Neutrophil (primary cell): ENCODE results near the gene PINLYP.

Experiments used
- H3K27ac ChIP-seq: fragments of 200-600 bp; sonication (generic); 2 replicates; pipeline ENCODE4 v1.5.1; 2016; ENCODE audit warnings: mild to moderate bottlenecking, moderate library complexity
- H3K27me3 ChIP-seq: fragments of 200-600 bp; sonication (generic); 2 replicates; pipeline ENCODE4 v1.6.0; 2016; ENCODE audit warnings: mild to moderate bottlenecking
- H3K36me3 ChIP-seq: fragments of 200-600 bp; sonication (generic); 2 replicates; pipeline ENCODE4 v1.5.1; 2017
- H3K4me1 ChIP-seq, 2 experiments: fragments of 200-600 bp in 1 of 2; sonication (generic) in 1 of 2; 1 replicate in 1 of 2; 2 replicates in 1 of 2; pipeline versions ENCODE4 v1.5.1 to v1.6.1; 2013 to 2016; ENCODE audit warnings: low read depth in 1 of 2, low read length in 1 of 2, mild to moderate bottlenecking in 1 of 2, moderate library complexity in 1 of 2; ENCODE audit not compliant: control insufficient read depth in 1 of 2, insufficient read depth in 1 of 2
- H3K4me3 ChIP-seq, 2 experiments: fragments of 200-600 bp in 1 of 2; sonication (generic) in 1 of 2; 1 replicate in 1 of 2; 2 replicates in 1 of 2; pipeline ENCODE4 v1.5.1; 2013 to 2016; ENCODE audit warnings: low read depth in 1 of 2, low read length in 1 of 2, mild to moderate bottlenecking in 1 of 2, moderate library complexity in 1 of 2
- H3K9me3 ChIP-seq: fragments of 200-600 bp; sonication (generic); 2 replicates; pipeline ENCODE4 v1.5.1; 2016
- TF ChIP-seq, protein P1 (sequence below): fragments of 200-600 bp; sonication (generic); IDR thresholded peaks from 2 replicates; pipeline ENCODE4 v1.5.1; 2016; ENCODE audit warnings: antibody characterized with exemption

PINLYP gene

GRCh38 chr19:43569657-43570056, 5.9 kb upstream of the PINLYP start:
- no peaks in the 10 kb centered on the region for H3K27me3 ChIP-seq
- peaks cover 3% of the 10 kb centered on the region for H3K36me3 ChIP-seq
- TF ChIP-seq, protein P1, sequence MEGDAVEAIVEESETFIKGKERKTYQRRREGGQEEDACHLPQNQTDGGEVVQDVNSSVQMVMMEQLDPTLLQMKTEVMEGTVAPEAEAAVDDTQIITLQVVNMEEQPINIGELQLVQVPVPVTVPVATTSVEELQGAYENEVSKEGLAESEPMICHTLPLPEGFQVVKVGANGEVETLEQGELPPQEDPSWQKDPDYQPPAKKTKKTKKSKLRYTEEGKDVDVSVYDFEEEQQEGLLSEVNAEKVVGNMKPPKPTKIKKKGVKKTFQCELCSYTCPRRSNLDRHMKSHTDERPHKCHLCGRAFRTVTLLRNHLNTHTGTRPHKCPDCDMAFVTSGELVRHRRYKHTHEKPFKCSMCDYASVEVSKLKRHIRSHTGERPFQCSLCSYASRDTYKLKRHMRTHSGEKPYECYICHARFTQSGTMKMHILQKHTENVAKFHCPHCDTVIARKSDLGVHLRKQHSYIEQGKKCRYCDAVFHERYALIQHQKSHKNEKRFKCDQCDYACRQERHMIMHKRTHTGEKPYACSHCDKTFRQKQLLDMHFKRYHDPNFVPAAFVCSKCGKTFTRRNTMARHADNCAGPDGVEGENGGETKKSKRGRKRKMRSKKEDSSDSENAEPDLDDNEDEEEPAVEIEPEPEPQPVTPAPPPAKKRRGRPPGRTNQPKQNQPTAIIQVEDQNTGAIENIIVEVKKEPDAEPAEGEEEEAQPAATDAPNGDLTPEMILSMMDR = no peak
- H3K4me3 ChIP-seq = no peak overlapping the region
- H3K27ac ChIP-seq = no peak overlapping the region
- peaks cover 4 to 8% of the 10 kb centered on the region in 2 experiments for H3K4me1 ChIP-seq
- no peaks in the 10 kb centered on the region for H3K9me3 ChIP-seq

DNA sequence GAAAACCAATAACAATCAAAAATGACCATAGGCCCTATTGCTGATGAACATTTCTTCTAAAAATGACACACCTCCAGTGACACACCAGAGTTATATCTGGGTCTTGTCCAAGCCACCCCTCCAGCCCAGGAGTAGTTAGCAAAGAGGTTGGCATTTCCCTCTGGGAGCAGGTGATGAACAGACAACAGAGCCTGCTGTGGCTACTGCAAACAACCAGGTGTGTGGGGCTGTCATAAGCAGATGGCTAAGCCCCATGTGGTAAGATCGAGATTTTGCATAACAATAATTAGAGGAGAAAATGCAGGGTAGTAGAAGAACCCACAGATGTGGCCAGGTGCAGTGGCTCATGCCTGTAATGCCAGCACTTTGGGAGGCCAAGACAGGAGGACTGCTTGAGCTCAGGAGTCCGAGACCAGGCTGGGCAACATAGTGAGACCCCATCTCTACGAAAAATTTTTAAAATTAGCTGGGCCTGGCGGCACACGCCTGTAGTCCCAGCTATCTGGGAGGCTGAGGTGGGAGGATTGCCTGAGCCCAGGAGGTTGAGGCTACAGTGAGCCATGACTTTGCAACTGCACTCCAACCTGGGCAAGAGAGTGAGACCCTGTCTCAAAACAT, 5.3 kb upstream of the PINLYP start:
- Histone ChIP-seq H3K9me3 (no peaks in the 10 kb centered on the region), H3K4me3 (no peak overlapping the region), H3K36me3 (peaks cover 3% of the 10 kb centered on the region), H3K4me1 (peaks cover 7 to 13% of the 10 kb centered on the region in 2 experiments), H3K27ac (no peak overlapping the region), H3K27me3 (no peaks in the 10 kb centered on the region)
- TF ChIP-seq, protein P1 = no peak

DNA sequence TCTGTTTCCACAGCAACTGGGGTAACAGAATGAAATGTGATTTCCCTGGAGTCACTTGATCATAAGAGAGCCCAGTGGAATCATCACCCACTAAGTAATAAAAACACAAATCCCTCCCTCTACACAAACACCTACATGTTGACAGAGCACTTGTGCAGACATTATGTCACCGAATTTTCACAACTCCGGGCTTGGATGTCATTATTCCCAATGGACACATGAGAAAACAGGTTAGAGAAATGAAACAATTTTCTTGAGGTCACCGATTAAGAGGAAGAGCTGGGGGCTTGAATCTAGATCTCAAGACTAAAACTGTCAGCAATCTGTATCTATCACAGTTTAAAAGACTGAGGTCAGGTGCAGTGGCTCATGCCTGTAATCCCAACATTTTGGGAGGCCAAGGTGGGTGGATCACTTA, 3.4 kb upstream of the PINLYP start:
- TF ChIP-seq, protein P1 = no peak
- H3K9me3 ChIP-seq = no peaks in the 10 kb centered on the region
- H3K4me3 ChIP-seq = no peak overlapping the region
- H3K27ac ChIP-seq = no peak overlapping the region
- H3K27me3 ChIP-seq = no peaks in the 10 kb centered on the region
- peaks cover 3% of the 10 kb centered on the region for H3K36me3 ChIP-seq
- H3K4me1 ChIP-seq = peaks cover 13 to 19% of the 10 kb centered on the region in 2 experiments

GRCh38 chr19:43574424-43575155, 1.0 kb upstream of the PINLYP start:
- Histone ChIP-seq H3K4me1 (peaks cover 13 to 19% of the 10 kb centered on the region in 2 experiments), H3K4me3 (peak overlapping the region; percentile 69 to 82), H3K9me3 (no peaks in the 10 kb centered on the region), H3K27me3 (no peaks in the 10 kb centered on the region), H3K36me3 (peaks cover 3% of the 10 kb centered on the region), H3K27ac (peak overlapping the region; percentile 86)
- TF ChIP-seq, protein P1 = no peak

DNA sequence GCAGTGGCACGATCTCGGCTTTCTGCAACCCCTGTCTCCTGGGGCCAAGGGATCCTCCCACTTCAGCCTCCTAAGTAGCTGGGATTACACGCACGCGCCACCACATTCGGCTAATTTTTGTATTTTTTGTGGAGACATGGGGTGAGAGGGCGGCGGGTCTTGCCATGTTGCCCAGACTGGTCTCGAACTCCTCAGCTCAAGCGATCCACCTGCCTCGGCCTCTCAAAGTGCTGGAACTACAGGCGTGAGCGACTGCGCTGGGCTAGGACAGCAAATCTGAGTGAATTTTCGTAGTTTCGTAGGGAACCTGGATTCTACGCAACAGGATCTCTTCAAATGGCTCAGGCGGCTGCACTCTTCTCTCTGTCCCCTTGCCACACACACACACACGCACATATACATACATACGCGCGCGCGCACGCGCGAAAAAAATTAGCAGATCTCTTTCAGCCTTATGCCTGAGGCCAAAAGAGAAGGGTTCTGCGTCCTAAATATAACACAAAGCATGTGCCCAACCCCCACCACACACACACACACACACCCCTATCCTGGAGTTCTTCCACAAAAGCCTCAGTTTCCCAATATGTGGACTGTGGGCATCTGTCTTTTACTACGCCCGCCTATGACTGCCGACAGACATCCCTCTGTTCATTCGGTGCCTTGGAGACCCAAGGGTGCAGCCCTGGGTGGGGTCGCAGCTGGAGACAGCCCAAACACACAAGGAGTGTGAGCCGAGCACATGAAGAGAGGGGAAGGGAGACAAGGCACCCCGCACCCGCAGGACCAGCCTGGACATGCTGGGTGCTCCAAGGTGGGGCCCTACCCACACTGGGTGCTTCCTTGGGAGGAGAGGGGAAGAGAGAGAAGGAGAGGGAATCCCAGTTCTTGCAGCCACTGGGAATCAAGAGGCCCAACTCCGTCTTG, 616 bp downstream of the PINLYP start:
- H3K36me3 ChIP-seq = peaks cover 3% of the 10 kb centered on the region
- TF ChIP-seq, protein P1 = no peak
- no peaks in the 10 kb centered on the region for H3K27me3 ChIP-seq
- H3K4me1 ChIP-seq = peaks cover 23 to 26% of the 10 kb centered on the region in 2 experiments
- H3K4me3 ChIP-seq = peak overlapping the region; percentile 69 to 82
- H3K27ac ChIP-seq = peak overlapping the region; percentile 86
- H3K9me3 ChIP-seq = no peaks in the 10 kb centered on the region
